WTC11 (cell line): ENCODE results near the gene ELMO1. TPM values are rescaled to one million over a fixed set of nuclear protein-coding genes. Genes with fewer than 3 reads are reported as not detected.

Source experiments
- ATAC-seq: fragments of 200-7000 bp; cut with Tn5 transposase; 2 replicates; pipeline ENCODE4 v1.10.0; 2021; ENCODE audit warnings: mild to moderate bottlenecking, moderate library complexity
- CTCF ChIA-PET: fragments of 300-600 bp; sonication (Branson Sonifier 250); formaldehyde crosslinking; loops from one replicate; lab custom pipeline; 2021; ENCODE audit warnings: antibody characterized with exemption; lab: Charles Lee
- POLR2A ChIA-PET: fragments of 350-600 bp; sonication (Branson Sonifier 250); formaldehyde crosslinking; loops from one replicate; lab custom pipeline; 2021; ENCODE audit warnings: antibody characterized with exemption; lab: Charles Lee
- DNase-seq: peaks from one replicate; pipeline ENCODE4 v3.0.0; 2021; ENCODE audit warnings: low spot score
- H3K27ac Mint-ChIP-seq: 2 replicates; pipeline ENCODE4 v1.8.0; 2021; ENCODE audit warnings: mixed read lengths
- H3K27me3 Mint-ChIP-seq: 2 replicates; pipeline ENCODE4 v1.8.0; 2021; ENCODE audit warnings: low read depth, mild to moderate bottlenecking, moderate library complexity, mixed read lengths
- H3K36me3 Mint-ChIP-seq: 2 replicates; pipeline ENCODE4 v1.8.0; 2021; ENCODE audit warnings: mixed read lengths
- H3K4me1 Mint-ChIP-seq: 2 replicates; pipeline ENCODE4 v1.8.0; 2022; ENCODE audit warnings: mixed read lengths
- H3K4me3 Mint-ChIP-seq: 2 replicates; pipeline ENCODE4 v1.8.0; 2021; ENCODE audit warnings: mild to moderate bottlenecking, moderate library complexity, mixed read lengths
- H3K9me3 Mint-ChIP-seq: 2 replicates; pipeline ENCODE4 v1.8.0; 2021; ENCODE audit warnings: mixed read lengths
- ATF6 ChIP-seq: sonication (generic); formaldehyde crosslinking; IDR thresholded peaks from 2 replicates; pipeline ENCODE4 v1.8.1; 2023; ENCODE audit warnings: mild to moderate bottlenecking, missing genetic modification reagents
- CBFB ChIP-seq: sonication (generic); formaldehyde crosslinking; IDR thresholded peaks from 2 replicates; pipeline ENCODE4 v1.8.1; 2022; ENCODE audit warnings: mild to moderate bottlenecking, low read depth, missing genetic modification reagents
- CDX4 ChIP-seq: fragments of 250-450 bp; sonication (Bioruptor Pico); IDR thresholded peaks from 2 replicates; pipeline ENCODE4 v1.9.0; 2021; ENCODE audit warnings: moderate library complexity, mild to moderate bottlenecking, inconsistent platforms, borderline replicate concordance
- E2F1 ChIP-seq: sonication (generic); formaldehyde crosslinking; IDR thresholded peaks from 2 replicates; pipeline ENCODE4 v1.8.0; 2022; ENCODE audit warnings: mild to moderate bottlenecking, missing genetic modification reagents
- ERG ChIP-seq: fragments of 250-450 bp; sonication (Bioruptor Pico); IDR thresholded peaks from 2 replicates; pipeline ENCODE4 v1.8.0; 2021; ENCODE audit warnings: mild to moderate bottlenecking
- GRHL2 ChIP-seq: fragments of 250-450 bp; sonication (Bioruptor Pico); IDR thresholded peaks from 2 replicates; pipeline ENCODE4 v1.8.0; 2022; ENCODE audit warnings: mild to moderate bottlenecking, moderate library complexity; ENCODE audit not compliant: insufficient replicate concordance, severe bottlenecking
- MLX ChIP-seq: sonication (generic); formaldehyde crosslinking; IDR thresholded peaks from 2 replicates; pipeline ENCODE4 v1.8.1; 2023; ENCODE audit warnings: mild to moderate bottlenecking, missing genetic modification reagents, moderate library complexity
- NFYB ChIP-seq: sonication (generic); formaldehyde crosslinking; conservative IDR thresholded peaks from 2 replicates; pipeline ENCODE4 v1.8.0; 2022; ENCODE audit warnings: low read depth, missing genetic modification reagents
- SP1 ChIP-seq: sonication (generic); formaldehyde crosslinking; conservative IDR thresholded peaks from 2 replicates; pipeline ENCODE4 v1.8.1; 2022; ENCODE audit warnings: missing genetic modification reagents
- ZNF219 ChIP-seq: sonication (generic); formaldehyde crosslinking; IDR thresholded peaks from 2 replicates; pipeline ENCODE4 v1.8.0; 2023; ENCODE audit warnings: missing genetic modification reagents, mild to moderate bottlenecking, borderline replicate concordance
- ZSCAN18 ChIP-seq: fragments of 250-450 bp; sonication (Bioruptor Pico); IDR thresholded peaks from 2 replicates; pipeline ENCODE4 v2.1.2; 2022; ENCODE audit warnings: mild to moderate bottlenecking, moderate library complexity
- total RNA-seq: library from RNA; stranded (reverse); gene quantifications from 3 replicates; pipeline ENCODE4 v1.2.3, GENCODE V29; 2021

ELMO1 gene
- total RNA-seq, 1 experiment from 2014 or later = 19.4 TPM

- no peak for TF ChIP-seq SP1 (CRISPR knock-in tag)
- no peak for TF ChIP-seq NFYB (CRISPR knock-in tag)
- TF ChIP-seq MLX = no peak
- ATAC-seq (no peak), DNase-seq (no peak)
- H3K27me3 Mint-ChIP-seq = no peaks in the 10 kb centered on the region
- peaks cover 7% of the 10 kb centered on the region for H3K4me1 Mint-ChIP-seq
- H3K9me3 Mint-ChIP-seq = no peaks in the 10 kb centered on the region
- no peak overlapping the region for H3K4me3 Mint-ChIP-seq
- CTCF ChIA-PET = interaction anchor here (1.4 to 3.2 kb wide), 3 partner anchors 13 to 228 kb away, joined by 3 to 13 read pairs (median 4); no protein-coding TSS in a partner anchor
- no peaks in the 10 kb centered on the region for H3K36me3 Mint-ChIP-seq
- H3K27ac Mint-ChIP-seq = no peak overlapping the region
- POLR2A ChIA-PET = no interaction called here
Measured at GRCh38 chr7:37194943-37195342, 253.7 kb downstream of the ELMO1 start.

- no peak overlapping the region for H3K27ac Mint-ChIP-seq
- CTCF ChIA-PET = interaction anchor here (0.6 to 3.2 kb wide), 5 partner anchors 11 to 721 kb away, joined by 3 to 13 read pairs (median 3); no protein-coding TSS in a partner anchor
Measured at GRCh38 chr7:37193775-37194135, 254.9 kb downstream of the ELMO1 start.

More at GRCh38 chr7:37193775-37194135, 254.9 kb downstream of the ELMO1 start:
- ATAC-seq (no peak), DNase-seq (no peak)
- no peaks in the 10 kb centered on the region for H3K9me3 Mint-ChIP-seq
- POLR2A ChIA-PET = no interaction called here
- H3K36me3 Mint-ChIP-seq = no peaks in the 10 kb centered on the region
- peaks cover 3% of the 10 kb centered on the region; the same call in 1 of the 2 replicates for H3K4me1 Mint-ChIP-seq
- TF ChIP-seq ZNF219 (CRISPR knock-in tag) = no peak
- no peak for TF ChIP-seq E2F1 (CRISPR knock-in tag)
- TF ChIP-seq GRHL2 (CRISPR knock-in tag) = no peak
- no peak for TF ChIP-seq ERG (CRISPR knock-in tag)
- no peak for TF ChIP-seq CBFB
- TF ChIP-seq CDX4 (CRISPR knock-in tag) = no peak
- no peak for TF ChIP-seq ATF6 (CRISPR knock-in tag)
- no peak for TF ChIP-seq ZSCAN18
- no peaks in the 10 kb centered on the region for H3K27me3 Mint-ChIP-seq
- no peak overlapping the region for H3K4me3 Mint-ChIP-seq
